Measurements from ENCODE around the gene KIAA0513.

DNA sequence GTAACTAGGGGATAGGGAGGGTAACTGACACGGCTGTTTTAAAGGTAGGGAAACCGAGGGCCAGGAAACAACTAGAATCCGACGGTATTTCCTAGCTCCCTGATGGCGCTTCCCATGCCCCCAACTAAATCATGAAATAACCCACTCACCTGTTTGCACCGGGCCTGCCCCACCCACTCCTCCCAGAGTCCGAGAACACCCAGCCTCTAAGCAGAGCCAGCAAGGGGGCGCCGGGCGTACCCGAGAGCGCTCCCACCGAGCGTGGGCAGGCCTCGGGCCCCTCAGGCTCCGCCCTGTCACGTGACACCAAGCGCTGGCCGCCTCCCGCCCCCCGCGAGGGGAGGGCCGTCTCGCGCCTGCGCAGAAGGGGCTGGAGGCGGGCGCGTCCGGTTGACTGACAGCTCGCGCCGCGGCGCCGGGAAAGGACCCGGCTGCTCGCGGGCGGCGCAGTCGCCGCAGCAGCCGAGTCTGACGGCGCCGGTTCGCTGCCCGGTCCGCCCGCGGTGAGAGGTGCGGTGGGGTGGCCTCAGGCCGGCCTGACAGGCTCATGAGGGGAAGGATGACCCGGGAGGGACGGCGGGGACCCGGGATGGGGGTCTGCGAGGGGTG, at the start of gene KIAA0513:
- TF ChIP-seq EZH2 (IDR thresholded peaks at IDR 0.05; ENCODE audit: borderline replicate concordance, low read depth, low read length, severe bottlenecking) = no peak
- TF ChIP-seq, protein P1, sequence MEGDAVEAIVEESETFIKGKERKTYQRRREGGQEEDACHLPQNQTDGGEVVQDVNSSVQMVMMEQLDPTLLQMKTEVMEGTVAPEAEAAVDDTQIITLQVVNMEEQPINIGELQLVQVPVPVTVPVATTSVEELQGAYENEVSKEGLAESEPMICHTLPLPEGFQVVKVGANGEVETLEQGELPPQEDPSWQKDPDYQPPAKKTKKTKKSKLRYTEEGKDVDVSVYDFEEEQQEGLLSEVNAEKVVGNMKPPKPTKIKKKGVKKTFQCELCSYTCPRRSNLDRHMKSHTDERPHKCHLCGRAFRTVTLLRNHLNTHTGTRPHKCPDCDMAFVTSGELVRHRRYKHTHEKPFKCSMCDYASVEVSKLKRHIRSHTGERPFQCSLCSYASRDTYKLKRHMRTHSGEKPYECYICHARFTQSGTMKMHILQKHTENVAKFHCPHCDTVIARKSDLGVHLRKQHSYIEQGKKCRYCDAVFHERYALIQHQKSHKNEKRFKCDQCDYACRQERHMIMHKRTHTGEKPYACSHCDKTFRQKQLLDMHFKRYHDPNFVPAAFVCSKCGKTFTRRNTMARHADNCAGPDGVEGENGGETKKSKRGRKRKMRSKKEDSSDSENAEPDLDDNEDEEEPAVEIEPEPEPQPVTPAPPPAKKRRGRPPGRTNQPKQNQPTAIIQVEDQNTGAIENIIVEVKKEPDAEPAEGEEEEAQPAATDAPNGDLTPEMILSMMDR (IDR thresholded peaks at IDR 0.05; ENCODE audit: borderline replicate concordance, extremely low read depth, low read length, poor library complexity, severe bottlenecking) = peak; percentile 45

Measured in DND-41 (cell line).